ENCODE data around the gene RCC2.

RCC2 gene

DNA sequence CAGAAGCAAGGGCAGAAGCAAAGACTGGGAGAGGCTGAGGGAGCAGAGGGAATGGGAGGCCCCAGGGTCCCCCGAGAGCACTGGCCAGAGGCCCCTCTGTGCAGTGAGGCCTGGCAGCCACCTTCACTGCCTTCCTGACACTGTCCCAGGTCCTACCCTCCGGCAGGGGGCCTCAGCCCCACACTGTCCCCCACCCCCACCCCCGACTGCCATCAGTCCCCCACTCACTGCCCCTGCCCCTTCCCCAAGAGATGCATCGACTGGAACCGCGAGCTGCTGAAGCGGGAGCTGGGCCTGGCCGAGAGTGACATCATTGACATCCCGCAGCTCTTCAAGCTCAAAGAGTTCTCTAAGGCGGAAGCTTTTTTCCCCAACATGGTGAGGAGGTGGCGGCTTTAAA lies 80.4 kb downstream of the RCC2 start:
- TF ChIP-seq, protein P1, sequence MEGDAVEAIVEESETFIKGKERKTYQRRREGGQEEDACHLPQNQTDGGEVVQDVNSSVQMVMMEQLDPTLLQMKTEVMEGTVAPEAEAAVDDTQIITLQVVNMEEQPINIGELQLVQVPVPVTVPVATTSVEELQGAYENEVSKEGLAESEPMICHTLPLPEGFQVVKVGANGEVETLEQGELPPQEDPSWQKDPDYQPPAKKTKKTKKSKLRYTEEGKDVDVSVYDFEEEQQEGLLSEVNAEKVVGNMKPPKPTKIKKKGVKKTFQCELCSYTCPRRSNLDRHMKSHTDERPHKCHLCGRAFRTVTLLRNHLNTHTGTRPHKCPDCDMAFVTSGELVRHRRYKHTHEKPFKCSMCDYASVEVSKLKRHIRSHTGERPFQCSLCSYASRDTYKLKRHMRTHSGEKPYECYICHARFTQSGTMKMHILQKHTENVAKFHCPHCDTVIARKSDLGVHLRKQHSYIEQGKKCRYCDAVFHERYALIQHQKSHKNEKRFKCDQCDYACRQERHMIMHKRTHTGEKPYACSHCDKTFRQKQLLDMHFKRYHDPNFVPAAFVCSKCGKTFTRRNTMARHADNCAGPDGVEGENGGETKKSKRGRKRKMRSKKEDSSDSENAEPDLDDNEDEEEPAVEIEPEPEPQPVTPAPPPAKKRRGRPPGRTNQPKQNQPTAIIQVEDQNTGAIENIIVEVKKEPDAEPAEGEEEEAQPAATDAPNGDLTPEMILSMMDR (IDR thresholded peaks at IDR 0.05; ENCODE audit: low read depth, low read length), result peak; percentile 33
- H3K27me3 ChIP-seq (ENCODE audit: insufficient read depth, low read depth, severe bottlenecking), result no peaks in the 10 kb centered on the region
- H3K4me3 ChIP-seq (ENCODE audit: low read depth, low read length), result no peak overlapping the region
- no peaks in the 10 kb centered on the region for H3K9me3 ChIP-seq (ENCODE audit: severe bottlenecking)
- H3K27ac ChIP-seq, result no peak overlapping the region
- DNase-seq, result no peak
- H3K36me3 ChIP-seq, result no peaks in the 10 kb centered on the region

DNA sequence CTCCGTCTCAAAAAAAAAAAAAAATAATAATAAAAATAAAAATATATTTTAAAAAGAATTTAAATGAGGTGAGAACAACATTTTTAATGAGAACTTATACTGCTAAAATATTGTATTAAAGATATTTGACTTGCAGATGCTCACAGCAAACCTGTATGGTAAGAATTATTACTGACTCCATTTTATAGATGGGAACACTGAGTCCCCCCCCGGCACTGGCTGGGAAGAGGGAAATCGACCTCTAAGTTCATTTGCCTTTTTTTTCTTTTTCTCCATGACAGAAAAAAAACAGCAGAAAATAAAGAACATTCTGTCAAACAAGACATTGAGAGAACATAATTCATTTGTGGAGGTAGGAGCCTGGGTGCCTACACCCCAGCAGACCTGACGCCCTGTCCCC lies 80.9 kb downstream of the RCC2 start:
- no peak for DNase-seq
- H3K36me3 ChIP-seq, result no peaks in the 10 kb centered on the region
- H3K27ac ChIP-seq, result no peak overlapping the region
- TF ChIP-seq, protein P1 (IDR thresholded peaks at IDR 0.05; ENCODE audit: low read depth, low read length), result no peak
- H3K4me3 ChIP-seq (ENCODE audit: low read depth, low read length), result no peak overlapping the region
- no peaks in the 10 kb centered on the region for H3K27me3 ChIP-seq (ENCODE audit: insufficient read depth, low read depth, severe bottlenecking)
- H3K9me3 ChIP-seq (ENCODE audit: severe bottlenecking), result no peaks in the 10 kb centered on the region

Data from WERI-Rb-1 (cell line).